COLO668 (cell line): ENCODE data around the gene MON1A.

Source experiments
- DNase-seq: peaks from one replicate; lab custom pipeline; 2025; ENCODE audit not compliant: unreplicated experiment; lab: John Stamatoyannopoulos, UW

Gene MON1A

DNA sequence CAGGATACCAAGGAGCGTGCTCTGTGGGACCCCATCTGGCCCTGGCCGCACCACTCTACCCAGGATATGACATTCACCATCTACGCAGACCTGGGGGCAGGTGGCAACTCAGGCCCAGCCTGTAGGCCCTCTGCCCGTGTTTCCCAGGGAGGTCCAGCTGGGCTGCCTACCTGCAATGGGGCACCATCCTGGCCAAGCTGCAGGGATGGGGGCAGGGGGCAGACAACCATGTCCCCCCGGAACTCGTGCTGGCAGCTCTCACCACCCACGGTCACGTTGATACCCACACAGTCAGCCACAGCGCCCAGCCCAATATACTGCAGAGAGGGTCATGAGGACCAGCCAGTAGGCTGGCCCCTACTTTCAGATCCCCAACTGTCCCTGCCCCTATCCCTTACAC, 33.8 kb downstream of the MON1A start:
- no peak for DNase-seq

DNA sequence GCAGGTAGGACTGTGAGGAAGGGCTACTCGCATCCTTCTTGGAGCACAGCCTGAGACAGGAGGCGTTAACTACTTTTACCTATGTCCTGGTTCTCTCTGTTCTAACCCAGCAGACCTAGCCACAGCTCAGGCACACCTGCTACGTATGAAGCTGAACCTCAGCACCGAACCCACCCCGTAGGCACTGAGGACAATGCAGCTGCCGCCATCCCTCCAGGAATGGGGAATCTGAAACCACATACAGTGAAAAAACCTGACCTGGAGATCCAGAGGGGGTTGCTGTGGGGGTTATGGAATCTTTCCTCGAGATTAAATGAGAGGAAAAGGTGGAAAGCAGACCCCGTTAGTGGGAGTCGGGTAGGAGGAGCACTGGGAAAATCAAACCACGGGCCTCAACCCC, 40.3 kb downstream of the MON1A start:
- no peak for DNase-seq

DNA sequence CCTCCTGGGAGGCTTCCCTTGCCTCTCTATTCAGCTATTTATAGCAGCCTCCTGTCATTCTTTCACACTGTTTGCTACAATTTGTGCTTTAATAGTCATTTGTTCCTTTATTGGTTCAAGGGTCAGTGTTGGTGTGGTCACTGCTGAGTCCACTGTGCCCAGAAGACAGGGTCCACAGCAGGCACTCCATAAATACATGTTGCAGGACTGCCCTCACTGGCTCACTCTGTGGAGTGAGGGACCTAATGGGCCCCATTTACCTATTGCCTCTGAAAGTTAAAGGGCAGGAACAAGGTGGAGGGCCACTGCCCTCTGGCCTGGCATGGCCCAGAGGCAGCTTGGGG, 42.7 kb downstream of the MON1A start:
- DNase-seq, result no peak

DNA sequence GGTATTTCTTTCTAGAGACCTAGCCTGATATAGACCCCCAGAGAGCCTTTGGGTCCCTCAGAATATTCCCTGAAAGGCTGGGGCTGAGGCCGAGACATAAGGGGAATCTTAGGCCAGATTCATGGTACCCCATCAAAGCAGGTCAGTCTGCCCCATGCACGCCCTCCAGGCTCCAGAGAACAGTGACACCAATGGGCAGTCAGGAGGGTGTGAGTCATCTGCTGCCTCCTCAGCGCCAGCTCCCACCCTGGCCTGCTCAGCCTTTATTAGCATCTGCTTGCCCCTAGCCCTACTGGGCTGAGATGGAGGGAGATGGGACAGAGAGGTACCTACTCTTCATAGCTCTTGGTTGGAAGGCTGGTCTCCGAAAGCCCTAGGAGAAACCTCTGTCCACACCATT, 45.6 kb downstream of the MON1A start:
- no peak for DNase-seq

DNA sequence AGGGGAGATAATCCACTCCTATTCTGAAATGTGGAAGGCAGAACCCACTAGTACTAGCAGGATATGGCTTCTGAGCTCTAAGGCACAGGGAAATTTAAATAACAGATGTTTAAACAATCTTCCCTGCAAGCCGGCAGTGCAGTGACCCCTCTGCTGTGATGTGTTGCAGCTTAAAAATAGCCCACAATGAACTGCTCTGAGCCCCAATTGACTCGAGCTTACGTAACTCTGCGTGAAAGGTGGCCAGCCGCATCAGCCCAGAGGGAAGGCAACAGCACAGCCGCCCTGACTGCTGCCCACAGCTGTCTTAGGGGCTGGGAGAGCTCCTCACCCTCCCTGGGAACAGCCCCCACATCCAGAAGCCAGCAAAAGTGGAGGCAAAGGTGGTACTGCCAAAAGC, 47.4 kb downstream of the MON1A start:
- no peak for DNase-seq

DNA sequence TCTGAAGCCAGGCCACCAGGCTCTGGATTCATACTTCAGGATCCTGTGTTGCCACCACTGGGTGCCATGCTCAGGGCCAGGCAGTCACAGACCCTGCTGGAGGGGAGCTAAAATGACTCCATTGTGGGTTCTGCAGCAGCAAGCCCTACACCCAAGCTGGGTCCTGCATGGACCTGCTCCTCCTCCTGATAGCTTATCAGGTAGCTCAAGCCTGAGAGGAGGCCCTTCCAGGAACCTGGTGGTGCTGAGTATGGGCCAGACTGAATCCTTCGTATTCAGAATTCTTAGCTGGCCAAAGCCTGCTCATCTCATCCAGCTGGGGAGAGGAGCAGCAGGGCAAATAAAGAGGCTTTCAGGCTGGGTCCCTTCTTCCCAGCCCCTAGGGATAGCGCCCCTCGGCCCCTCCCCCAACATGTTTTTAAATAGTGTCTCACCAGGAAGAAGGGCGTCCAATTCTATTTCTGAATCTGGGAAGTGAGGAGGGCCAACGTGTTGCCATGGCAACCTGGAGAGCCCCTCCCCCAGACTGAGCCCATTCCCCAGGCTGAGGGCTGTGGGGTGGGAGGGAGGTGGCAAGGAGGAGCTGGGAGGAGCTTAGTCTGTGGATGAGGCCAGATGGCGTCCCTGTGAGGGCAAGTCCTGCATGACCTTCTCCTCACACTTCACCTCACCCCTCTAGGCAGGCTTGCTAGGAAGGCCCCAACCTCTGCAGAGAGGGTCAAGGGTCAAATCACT, 48.9 kb downstream of the MON1A start:
- DNase-seq, result no peak

DNA sequence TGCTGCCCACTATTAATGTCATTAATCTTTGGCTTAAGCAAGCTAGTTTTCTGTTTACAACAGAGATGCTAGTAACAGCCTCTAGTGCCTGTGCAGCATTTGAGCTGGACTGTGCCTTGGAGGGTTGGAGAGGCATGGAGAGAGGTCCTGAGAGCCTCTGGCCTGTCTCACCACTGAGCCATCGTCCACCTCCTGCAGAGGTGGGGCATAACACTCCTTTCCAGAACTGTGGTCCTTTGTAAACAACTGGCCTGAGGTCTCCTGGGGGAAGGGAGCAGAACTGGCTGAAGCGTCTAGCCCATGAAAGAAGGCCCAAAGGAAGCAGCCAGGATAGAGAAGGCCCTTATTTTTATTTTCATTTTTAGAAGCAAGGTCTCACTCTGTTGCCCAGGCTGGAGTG, 49.9 kb downstream of the MON1A start:
- no peak for DNase-seq

DNA sequence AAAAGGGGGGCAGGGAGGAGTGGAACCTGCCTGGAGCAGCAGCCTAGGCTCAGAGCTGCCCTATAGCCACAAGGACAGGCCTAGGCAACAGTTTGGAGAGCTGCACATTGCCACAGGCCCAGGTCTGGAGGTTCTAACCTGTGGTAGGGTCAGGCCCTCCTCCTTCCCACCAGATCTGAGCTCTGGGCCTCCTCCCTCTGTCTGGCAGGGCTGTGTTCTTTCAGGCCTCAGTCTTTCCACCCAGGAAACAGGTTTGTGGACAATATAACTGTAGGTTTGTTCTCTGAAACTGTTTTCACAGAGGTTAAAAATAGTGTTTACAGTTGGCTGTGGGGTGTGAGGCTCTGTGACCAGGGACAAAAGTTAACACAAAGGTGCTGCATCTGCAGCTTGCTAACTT, 50.9 kb downstream of the MON1A start:
- no peak for DNase-seq

DNA sequence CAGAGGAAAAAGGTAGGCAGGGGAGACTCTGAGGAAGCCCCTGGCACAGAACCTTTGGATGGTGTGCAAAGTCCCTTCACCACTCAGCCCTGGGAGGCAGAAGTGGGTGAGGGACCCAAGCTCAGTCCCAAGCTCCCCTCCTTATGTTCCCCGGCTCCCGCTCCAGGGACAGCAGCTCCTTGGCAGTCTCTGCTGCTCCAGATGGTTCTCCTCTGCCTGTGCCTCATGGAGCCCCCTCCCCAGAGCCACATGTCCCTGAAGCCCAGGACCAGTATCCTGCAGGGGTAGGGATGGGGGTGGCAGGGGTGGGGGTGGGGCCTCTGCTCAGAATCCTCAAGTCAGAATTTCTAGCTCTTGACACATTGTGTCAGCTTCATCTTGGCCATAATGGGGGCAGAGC, 51.9 kb downstream of the MON1A start:
- no peak for DNase-seq

DNA sequence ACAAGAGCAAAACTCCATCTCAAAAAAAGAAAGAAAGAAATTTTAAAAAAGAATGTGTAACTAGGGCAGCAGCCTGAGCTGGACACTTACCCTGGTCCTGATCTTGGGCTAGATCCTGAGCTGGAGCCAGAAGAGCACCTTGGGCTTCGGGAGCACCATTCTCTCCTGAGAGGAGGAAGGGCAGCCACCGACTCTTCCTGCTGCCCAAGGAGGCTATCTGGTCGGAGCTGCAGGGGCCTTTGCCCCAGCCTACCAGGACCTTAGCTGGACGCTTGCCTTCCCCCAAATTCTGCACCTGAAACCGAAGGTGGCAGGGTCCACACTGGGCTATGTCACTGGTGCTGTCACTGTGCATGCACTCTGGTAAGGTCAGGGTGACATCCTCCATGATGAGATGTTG, 53.0 kb downstream of the MON1A start:
- DNase-seq, result no peak

DNA sequence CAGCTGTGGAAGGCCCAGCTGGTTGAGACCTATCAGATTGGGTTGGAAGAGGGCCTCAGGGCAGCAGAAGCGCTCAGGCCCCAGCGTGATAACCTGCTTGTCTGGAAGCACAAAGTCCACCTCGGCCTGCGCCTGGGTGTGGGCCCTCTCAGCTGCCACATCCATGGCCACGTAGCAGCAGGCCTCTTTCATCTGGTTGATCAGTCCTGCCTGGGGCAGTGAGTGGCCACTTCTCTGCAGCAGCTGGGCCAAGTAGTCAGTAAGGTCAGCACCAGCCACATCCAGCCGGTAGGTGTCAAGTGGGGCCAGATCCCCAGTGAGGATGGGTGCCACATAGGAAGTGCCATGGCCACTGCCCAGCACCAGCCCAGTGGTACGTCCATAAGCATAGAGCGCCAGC, 56.0 kb downstream of the MON1A start:
- no peak for DNase-seq

DNA sequence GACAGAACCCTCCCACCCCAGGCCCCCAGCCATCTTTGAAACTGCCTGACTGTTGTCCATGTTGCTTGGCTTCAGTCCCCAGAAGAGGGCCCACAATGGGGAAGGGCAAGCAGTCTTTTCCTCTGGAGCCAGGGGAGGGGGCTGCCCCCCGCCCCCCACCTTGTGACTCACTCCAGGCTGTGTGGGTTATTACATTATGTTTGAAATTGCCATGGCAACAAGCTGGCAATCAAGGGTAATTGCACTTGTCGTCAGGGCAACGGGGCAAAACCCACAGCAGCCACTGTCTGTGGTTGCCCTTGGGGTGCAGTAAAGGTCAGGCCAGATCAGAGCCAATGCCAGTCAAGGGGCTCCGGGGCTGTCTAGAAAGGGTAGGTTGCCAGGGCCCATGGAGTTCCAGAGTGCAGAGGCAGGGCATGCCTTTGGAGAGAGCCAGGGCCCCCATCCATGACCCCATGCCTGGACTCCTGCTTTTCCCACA, 56.8 kb downstream of the MON1A start:
- DNase-seq, result no peak

DNA sequence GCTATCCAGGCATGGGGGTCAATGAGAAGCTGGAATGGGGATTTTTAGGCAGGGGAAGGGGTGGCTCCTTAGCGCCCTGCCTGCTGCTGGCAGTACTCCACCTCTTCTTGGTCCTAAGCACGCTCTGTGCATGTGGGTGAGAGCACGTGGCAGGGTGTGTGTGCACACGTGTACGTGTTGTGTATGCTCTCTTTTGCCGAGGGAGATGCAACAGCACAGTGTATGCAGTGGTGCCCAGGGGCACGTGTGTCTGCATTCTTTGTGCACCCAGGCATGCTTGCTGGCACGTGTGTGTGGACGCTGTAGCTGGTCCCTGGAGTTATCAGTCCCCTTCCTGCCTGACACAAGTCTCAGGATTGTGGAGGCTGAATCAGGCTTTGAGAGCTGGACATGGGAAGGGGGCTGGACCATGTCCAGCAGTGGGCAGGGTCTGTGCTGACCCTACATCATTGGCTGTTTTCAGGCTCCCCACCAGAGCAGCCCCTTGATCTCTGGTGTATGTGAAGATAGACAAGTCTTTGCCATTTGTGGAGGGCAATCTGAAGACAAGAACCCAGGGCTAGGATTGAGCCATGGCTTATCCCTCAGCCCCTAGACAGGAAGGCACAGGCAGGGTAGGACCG, 58.0 kb downstream of the MON1A start:
- DNase-seq, result no peak

DNA sequence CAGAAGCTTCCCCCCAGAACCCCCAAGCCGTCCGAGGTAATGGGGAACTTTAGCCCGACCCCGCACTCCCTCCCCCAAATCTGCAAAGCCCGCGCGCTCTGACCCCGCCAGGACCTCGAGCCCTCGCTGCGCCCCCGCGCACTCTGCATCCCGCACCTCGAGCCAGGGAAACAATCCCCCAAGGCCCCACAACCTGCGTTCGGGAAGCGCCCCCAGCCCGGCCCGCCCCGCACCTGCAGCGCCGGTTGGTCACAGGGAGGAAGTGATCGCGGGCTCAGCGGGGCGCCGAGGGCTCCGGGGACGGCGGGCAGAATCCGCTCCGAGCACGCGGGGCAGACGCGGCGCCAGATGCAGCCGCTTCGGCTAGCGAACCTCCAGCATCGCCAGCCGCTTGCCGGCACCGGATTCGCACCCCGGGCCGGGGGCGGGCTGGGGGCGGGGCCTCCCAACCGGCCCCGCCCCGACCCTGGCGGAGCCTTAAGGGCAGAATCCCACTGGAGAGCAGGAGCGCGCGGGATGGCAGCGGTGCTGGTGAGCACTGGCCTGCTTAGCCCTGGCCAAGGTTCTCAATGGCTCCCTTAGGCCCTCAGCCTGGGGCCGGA, 60.0 kb downstream of the MON1A start, which contains the start of gene CAMKV:
CAMKV (minus strand) TSS at position 382 of the 602 bp plus-strand sequence. CDS start 7,518 bp downstream, outside the sequence.
- DNase-seq, result peak; percentile 53

DNA sequence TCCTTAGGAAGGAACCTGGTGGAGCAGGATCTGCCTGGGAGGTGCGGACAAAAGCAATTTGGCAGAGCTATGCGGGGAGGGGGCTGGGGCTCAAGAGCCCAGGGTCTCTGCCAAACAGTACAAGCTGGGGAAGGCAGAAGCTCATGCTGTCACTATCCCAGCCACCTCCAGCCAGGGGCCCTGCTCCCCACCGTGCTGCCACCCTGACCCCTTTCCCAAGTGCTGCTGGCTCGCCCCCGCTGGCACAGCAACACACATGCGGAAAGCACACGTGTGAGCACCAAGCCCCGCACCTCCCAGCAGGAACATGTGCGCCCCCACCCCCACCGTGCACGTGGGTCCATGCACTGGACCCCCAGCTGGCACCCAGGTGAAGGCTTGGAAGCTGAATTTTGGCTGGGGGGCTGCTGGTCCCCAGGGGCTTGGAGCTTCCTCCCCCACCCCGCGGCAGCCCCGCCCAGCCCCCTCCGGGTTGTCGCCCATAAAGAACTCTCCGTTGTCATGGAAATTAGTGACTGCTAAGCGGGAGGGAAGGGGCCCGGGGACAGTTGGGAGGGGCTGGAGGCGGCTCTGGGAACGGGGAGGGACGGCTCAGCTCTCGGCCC, 60.6 kb downstream of the MON1A start:
- no peak for DNase-seq

DNA sequence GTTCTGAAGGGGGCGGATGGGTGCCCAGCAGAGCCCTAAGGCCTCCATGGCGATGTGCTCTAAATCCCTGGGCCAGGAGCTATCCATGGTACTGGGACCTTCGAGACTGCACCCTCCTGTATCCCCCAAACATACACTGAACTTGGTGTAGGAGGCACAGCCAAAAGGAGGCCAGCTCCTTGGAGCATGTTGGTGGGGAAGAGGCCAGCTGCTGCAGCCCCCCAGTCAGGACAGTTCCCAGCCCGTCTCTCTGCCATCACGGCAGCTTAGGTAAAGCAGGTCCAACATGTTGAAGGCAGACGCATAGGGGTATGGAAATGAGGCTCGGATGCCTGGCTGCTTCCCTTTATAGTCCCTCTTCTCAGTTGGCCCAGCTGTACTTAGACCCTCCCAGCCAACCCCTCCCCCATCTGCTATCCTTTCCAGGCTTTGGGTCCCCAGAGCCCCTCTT, 61.7 kb downstream of the MON1A start:
- DNase-seq, result no peak

DNA sequence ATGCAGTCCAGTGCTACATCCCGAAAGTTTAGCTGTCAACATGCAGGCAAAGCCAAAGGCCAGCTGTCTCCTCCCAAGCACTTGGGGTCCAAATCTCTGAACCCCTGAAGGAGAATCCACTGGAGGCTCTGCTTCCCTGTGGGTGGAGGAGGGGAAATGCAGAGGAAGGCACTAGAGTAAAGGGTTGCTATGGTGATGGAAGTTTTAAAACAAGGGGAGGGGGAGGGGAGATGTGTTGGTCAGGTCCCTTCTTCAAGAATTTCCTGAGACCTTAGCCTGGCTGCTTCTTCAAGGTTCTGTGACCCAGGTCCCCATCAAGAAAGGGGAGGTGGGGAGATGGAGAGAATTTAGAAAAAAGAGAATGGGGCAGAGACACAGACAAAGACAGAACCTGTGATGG, 62.2 kb downstream of the MON1A start:
- no peak for DNase-seq

DNA sequence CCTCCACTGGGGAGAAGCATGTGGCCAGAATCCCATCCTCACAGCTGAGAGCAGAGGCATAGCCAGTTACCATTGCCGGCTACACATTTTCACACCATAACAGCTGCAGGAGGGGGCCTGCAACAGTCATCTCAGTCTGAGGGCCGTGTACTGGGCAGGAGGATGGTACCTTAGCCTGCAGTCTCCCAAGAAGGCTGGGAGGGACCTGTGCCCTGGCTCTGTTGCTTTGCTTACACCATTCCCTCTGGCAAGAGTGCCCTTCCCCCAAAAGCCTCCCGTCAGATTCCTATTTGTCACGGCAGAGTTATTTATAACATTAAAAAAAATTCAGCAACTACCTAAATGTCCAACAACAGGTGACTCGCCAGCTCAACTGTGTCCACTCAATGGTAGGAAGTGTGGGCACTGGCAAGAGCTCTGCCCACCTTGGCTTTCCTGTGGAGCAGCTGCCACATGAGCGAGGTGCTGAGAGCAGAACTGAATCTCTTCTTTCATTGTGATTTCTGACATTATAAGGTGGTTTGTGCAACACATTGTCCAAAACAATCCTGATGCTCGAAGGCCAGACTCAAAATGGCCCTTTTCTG, 64.3 kb downstream of the MON1A start:
- no peak for DNase-seq

DNA sequence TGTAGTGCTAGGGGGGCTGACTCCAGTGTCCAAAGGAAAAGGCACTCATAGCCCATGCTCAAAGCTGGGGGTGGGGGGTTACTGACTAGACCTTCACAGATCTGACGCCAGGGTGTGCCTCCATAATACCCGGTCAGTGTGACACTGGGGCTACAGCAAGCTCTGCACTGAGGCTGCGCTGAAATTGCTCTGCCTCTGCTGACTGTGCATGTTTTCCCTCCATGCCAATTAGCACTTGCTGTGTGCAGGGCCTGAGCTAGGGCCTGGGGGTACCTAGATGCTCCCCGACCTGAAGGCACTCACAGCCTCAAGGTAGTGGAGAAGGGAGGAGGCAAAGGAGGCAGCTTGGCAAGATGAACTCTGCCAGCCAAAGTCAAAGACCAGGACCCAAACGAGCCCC, 65.1 kb downstream of the MON1A start:
- no peak for DNase-seq

DNA sequence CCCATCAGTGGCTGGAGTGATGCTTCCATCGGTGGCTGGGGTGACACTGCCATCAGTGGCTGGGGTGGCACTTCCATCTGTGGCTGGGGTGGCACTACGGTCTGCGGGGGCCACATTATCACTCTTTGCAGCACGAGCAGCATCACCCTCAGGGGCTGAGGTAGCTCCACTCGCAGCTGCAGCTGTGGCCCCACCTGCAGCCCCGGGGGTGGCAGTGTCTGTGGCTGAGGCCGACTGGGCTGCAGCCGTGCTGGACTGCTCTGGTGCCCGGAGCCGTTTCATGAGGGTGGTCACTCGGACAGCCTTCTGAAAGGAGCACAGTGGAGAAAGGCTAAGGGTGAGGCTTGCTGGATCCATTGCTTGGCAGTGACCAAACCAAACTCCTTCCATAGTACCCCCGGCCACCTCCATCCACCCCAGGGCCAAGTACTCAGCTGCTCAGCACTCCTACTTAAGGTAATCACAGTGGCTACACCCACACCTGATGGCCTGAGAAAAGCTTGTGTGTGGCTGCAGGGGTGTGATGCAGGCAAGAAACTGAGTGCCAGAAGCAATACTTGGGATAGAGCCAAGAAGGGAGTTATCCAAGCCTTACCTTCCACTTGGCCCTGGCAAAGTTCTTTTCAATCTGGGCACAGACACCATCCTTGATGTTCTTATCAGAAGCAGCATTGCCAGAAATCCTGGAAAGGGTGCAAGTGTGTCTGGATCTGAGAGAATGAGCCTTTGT, 69.9 kb downstream of the MON1A start:
- DNase-seq, result no peak
